Spleen (tissue), 11 donors: Measurements from ENCODE around the gene TRIOBP. TPM values are rescaled to one million over a fixed set of nuclear protein-coding genes. Genes with fewer than 3 reads are reported as not detected.
A peak's percentile ranks its signal among the peaks of the same experiment; 100 is the strongest.

Experiments
- DNase-seq: peaks from one replicate; pipeline ENCODE4 v3.0.0-alpha.2; 2020
- H3K27ac ChIP-seq, 8 donors: fragments of 200-600 bp; sonication (generic) in 7 of 8; 1 replicate in 4 of 8; 2 replicates in 4 of 8; pipeline versions ENCODE4 v1.5.0 to v1.8.0; 2016 to 2021; ENCODE audit warnings: inconsistent platforms in 4 of 8, mild to moderate bottlenecking in 4 of 8, moderate library complexity in 1 of 8
- H3K27me3 ChIP-seq, 7 donors: fragments of 200-600 bp; sonication (generic) in 6 of 7; replicated peaks in 1 of 7; 1 replicate in 4 of 7; 2 replicates in 3 of 7; pipeline versions ENCODE4 v1.5.0 to v1.8.0; 2016 to 2021; ENCODE audit warnings: inconsistent platforms in 3 of 7, mild to moderate bottlenecking in 1 of 7
- H3K36me3 ChIP-seq, 6 donors: fragments of 200-600 bp; sonication (generic) in 5 of 6; 1 replicate in 4 of 6; 2 replicates in 2 of 6; pipeline versions ENCODE4 v1.5.0 to v1.8.0; 2016 to 2021; ENCODE audit warnings: inconsistent platforms in 2 of 6
- H3K4me1 ChIP-seq, 6 donors: fragments of 200-600 bp; sonication (generic) in 5 of 6; 1 replicate in 3 of 6; 2 replicates in 3 of 6; pipeline versions ENCODE4 v1.5.0 to v1.8.0; 2016 to 2021; ENCODE audit warnings: inconsistent platforms in 3 of 6
- H3K4me3 ChIP-seq, 8 donors: fragments of 200-600 bp; sonication (generic) in 7 of 8; 1 replicate in 4 of 8; 2 replicates in 4 of 8; pipeline versions ENCODE4 v1.5.0 to v1.8.0; 2016 to 2021; ENCODE audit warnings: inconsistent platforms in 4 of 8, mild to moderate bottlenecking in 4 of 8, moderate library complexity in 2 of 8
- H3K9me3 ChIP-seq, 8 donors: fragments of 200-600 bp; sonication (generic) in 7 of 8; 1 replicate in 4 of 8; 2 replicates in 4 of 8; pipeline versions ENCODE4 v1.5.0 to v1.8.0; 2016 to 2021; ENCODE audit warnings: inconsistent platforms in 4 of 8
- POLR2A ChIP-seq, 3 donors: fragments of 450-650 bp; IDR thresholded peaks; one replicate each; pipeline ENCODE4 v1.5.1; 2017; ENCODE audit warnings: antibody characterized with exemption in 3 of 3, mild to moderate bottlenecking in 1 of 3
- POLR2AphosphoS5 ChIP-seq, 3 donors: sonication (generic); formaldehyde crosslinking; IDR thresholded peaks; one replicate each; pipeline ENCODE4 v1.5.1; 2017; ENCODE audit warnings: antibody characterized with exemption in 3 of 3
- WGBS, 5 donors: extraction: QIAGEN DNeasy Blood & Tissue Kit in 3 of 5; methylation state at CpG; one replicate each; pipeline versions ENCODE4 v1.1.5 to v1.1.7; 2013 to 2018; 5-methylcytosine and 5-hydroxymethylcytosine counted together
- intact Hi-C: fragments of 100-400 bp; cut with DNase I; formaldehyde crosslinking; loops from one replicate; pipeline ENCODE4 v1.15.0; 2023; ENCODE audit warnings: low total_unique reads
- polyA plus RNA-seq, 3 donors: library from polyadenylated mRNA; stranded (reverse); fragments of 200-250 nt; gene quantifications; one replicate each; pipeline ENCODE4 v1.2.1, GENCODE V29; 2013
- total RNA-seq, 7 donors: library from RNA; depleted of rRNA in 3 of 7; stranded (reverse); fragments of >200 nt in 3 of 7; fragmentation: NEBNext Ultra II Directional in 4 of 7; extraction: Animal tissue kit (Norgen Biotek cat#: 25700) in 4 of 7; gene quantifications; one replicate each; pipeline versions ENCODE4 v1.1.0 to v1.2.1, GENCODE V29; 2016 to 2021
- TF ChIP-seq, protein P1 (sequence below), 11 experiments: fragments of 200-600 bp in 7 of 11; fragments of 450-650 bp in 4 of 11; sonication (generic) in 4 of 11; IDR thresholded peaks in 8 of 11; conservative IDR thresholded peaks in 3 of 11; 1 replicate in 7 of 11; 2 replicates in 4 of 11; pipeline versions ENCODE4 v1.4.0 to v1.8.0; 2016 to 2021; ENCODE audit warnings: antibody characterized with exemption in 11 of 11, inconsistent platforms in 4 of 11, mild to moderate bottlenecking in 1 of 11
- donor health status: healthy with polysubstance abuse.
- donor health status: DM: no; HTN: no; CAD: no; lungs with moderate emphysema.
- donor health status: DM: no; HTN: no; CAD: no.
- donor health status: Bipolar disorder and iron deficiency.
- donor health status: healthy.
- donor health status: DM: no; HTN: no; CAD: no.
- donor health status: DM: yes; HTN: yes; CAD: no.

The TRIOBP gene
- total and polyA plus RNA-seq, 10 donors = 24.6 to 151 (median 103) TPM

DNA sequence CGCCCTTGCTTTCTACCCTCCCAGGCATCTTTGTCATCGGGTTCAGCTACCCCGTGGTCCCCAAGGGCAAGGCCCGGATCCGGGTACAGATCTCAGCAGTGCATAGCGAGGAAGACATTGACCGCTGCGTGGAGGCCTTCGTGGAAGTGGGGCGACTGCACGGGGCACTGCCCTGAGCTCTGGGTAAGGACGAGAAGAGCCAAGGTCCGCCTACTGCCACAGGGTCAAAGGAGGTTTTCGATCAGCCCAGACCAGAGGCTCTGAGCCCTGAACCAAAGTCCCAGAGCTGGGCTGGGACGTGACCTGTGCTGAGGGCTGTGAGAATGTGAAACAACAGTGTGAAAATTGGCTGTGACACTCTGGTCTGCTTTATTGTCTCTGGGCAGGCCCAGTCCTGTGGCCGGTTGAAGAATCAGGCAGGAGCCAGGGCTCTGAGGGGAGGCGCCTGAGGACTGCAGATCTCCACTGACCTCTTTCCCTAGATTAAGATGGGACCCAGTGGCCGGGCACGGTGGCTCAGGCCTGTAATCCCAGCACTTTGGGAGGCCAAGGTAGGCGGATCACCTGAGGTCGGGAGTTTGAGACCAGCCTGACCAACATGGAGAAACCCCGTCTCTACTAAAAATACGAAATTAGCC is 119.8 kb downstream of the TRIOBP start:
- no peak for TF ChIP-seq POLR2A (IDR thresholded peaks at IDR 0.05)
- TF ChIP-seq, protein P1, sequence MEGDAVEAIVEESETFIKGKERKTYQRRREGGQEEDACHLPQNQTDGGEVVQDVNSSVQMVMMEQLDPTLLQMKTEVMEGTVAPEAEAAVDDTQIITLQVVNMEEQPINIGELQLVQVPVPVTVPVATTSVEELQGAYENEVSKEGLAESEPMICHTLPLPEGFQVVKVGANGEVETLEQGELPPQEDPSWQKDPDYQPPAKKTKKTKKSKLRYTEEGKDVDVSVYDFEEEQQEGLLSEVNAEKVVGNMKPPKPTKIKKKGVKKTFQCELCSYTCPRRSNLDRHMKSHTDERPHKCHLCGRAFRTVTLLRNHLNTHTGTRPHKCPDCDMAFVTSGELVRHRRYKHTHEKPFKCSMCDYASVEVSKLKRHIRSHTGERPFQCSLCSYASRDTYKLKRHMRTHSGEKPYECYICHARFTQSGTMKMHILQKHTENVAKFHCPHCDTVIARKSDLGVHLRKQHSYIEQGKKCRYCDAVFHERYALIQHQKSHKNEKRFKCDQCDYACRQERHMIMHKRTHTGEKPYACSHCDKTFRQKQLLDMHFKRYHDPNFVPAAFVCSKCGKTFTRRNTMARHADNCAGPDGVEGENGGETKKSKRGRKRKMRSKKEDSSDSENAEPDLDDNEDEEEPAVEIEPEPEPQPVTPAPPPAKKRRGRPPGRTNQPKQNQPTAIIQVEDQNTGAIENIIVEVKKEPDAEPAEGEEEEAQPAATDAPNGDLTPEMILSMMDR (IDR thresholded peaks at IDR 0.05 in 8 of 11, conservative IDR thresholded peaks at IDR 0.05 in 3 of 11) = no peak
- H3K27ac ChIP-seq = no peak overlapping the region
- 91 to 94% (median 93%) methylated on average over 22 to 23 of the region's 23 CpGs for WGBS, 5 donors
- H3K27me3 ChIP-seq = peaks cover 0 to 63% (median 11%) of the 10 kb centered on the region in 7 donors
- DNase-seq = no peak
- H3K9me3 ChIP-seq = no peaks in the 10 kb centered on the region
- intact Hi-C loops = loop anchor here (2.0 to 10.0 kb wide), 2 partner anchors 46 to 148 kb away; no protein-coding TSS in a partner anchor
- H3K36me3 ChIP-seq = no peaks in the 10 kb centered on the region
- H3K4me3 ChIP-seq = no peak overlapping the region
- H3K4me1 ChIP-seq = peaks cover 19 to 31% (median 22%) of the 10 kb centered on the region in 6 donors

DNA sequence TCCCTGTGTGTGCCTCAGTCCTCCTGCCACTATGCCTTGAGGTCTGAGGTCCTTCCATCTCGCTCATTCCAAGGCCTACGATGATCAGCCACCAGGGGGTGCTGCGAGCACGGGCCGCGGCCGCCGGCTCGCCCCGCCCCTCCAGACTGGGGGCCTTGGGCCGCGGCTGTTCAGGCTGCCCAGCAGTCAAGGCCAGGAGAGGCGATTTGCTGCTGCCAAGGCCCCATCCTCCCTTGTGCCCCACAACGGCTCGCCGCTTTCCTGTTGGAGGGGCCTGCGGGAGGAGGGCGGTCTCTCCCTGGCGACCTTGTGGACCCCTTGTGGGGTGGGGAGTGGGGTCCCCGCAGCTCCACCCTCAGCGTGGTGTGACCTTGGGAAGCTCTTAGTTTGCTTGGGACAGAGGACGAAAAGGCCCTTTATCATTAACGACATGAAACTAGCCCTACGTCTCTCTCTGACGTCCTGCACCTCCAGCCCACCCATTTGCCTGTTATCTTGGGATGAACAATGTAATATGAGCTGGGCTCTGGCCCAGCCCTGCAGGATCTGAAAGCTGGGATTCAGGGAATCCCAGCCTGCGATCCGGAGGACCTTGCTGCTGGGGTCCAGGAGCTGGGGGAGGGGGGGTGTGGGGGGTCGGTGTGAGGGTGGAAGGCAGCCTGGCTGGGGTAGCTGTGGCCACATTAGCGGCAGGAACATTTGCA is 121.0 kb downstream of the TRIOBP start:
- TF ChIP-seq, protein P1 (IDR thresholded peaks at IDR 0.05 in 8 of 11, conservative IDR thresholded peaks at IDR 0.05 in 3 of 11) = peak; percentile 88 to 98 (median 95)
- peak; percentile 62 to 87 (median 78) for TF ChIP-seq POLR2AphosphoS5 (IDR thresholded peaks at IDR 0.05)
- TF ChIP-seq POLR2A (IDR thresholded peaks at IDR 0.05) = no peak
- Histone ChIP-seq H3K27ac (peak overlapping the region in 6 of 8 donors; percentile 4 to 74 (median 68)), H3K9me3 (no peaks in the 10 kb centered on the region), H3K27me3 (peaks cover 0 to 63% (median 11%) of the 10 kb centered on the region in 7 donors), H3K4me3 (peak overlapping the region in 7 of 8 donors; percentile 23 to 71 (median 43)), H3K36me3 (no peaks in the 10 kb centered on the region), H3K4me1 (peaks cover 19 to 31% (median 22%) of the 10 kb centered on the region in 6 donors)
- WGBS, 5 donors = 2 to 10% (median 7%) methylated on average over 9 to 29 of the region's 29 CpGs
- intact Hi-C loops = loop anchor here (2.0 to 10.0 kb wide), 2 partner anchors 45 to 147 kb away; no protein-coding TSS in a partner anchor
- peak; percentile 94 for DNase-seq

DNA sequence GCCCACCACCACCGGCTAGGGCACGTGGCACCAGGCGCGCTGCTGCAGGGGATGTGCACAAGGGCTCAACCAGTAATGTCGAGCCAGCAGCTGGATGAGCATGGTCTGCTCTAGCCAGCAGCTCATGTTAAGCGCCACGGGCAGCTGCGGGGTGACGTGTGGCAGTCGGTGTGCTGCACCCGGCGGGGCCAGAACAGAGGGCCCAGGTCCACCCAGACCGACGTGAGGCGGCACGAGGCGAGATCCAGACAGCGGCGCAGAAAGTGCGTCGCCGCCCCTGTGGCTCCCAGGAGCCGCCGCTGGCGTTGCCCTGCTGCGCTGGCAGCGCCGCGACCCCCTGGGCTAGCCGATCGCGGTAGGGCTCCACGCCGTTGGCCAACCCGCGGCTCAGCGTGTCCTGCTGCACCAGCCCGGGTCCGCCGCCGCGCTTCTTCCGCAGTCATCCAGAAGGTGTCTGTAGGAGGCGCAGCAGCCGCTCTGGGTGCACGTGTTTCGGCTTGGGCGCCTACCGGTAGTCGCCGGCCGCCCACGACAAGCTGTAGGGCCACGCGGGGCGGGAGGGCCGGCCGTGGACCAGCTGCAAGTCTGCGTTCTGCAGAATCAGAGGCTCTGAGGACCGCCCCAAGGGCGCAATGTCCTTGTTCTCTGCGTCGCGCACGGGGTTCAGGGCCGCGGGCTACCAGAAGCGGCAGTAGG is 121.7 kb downstream of the TRIOBP start:
- no peaks in the 10 kb centered on the region for H3K36me3 ChIP-seq
- WGBS, 5 donors = 2 to 3% (median 2%) methylated on average over 28 to 68 of the region's 68 CpGs
- intact Hi-C loops = loop anchor here (10.0 kb wide), 1 partner anchor 146 kb away; no protein-coding TSS in a partner anchor
- TF ChIP-seq, protein P1 (IDR thresholded peaks at IDR 0.05 in 8 of 11, conservative IDR thresholded peaks at IDR 0.05 in 3 of 11) = peak in 8 of 11 experiments; percentile 16 to 66 (median 40)
- peak in 2 of 3 donors; percentile 63 to 68 for TF ChIP-seq POLR2AphosphoS5 (IDR thresholded peaks at IDR 0.05)
- TF ChIP-seq POLR2A (IDR thresholded peaks at IDR 0.05) = no peak
- no peaks in the 10 kb centered on the region for H3K9me3 ChIP-seq
- H3K4me3 ChIP-seq = peak overlapping the region; percentile 23 to 71 (median 38)
- H3K27me3 ChIP-seq = peaks cover 0 to 63% (median 11%) of the 10 kb centered on the region in 7 donors
- peak; percentile 91 for DNase-seq
- H3K4me1 ChIP-seq = peaks cover 19 to 31% (median 22%) of the 10 kb centered on the region in 6 donors
- H3K27ac ChIP-seq = peak overlapping the region in 5 of 8 donors; percentile 60 to 74 (median 72)
